ENCODE results near the gene CASKIN2.

DNA sequence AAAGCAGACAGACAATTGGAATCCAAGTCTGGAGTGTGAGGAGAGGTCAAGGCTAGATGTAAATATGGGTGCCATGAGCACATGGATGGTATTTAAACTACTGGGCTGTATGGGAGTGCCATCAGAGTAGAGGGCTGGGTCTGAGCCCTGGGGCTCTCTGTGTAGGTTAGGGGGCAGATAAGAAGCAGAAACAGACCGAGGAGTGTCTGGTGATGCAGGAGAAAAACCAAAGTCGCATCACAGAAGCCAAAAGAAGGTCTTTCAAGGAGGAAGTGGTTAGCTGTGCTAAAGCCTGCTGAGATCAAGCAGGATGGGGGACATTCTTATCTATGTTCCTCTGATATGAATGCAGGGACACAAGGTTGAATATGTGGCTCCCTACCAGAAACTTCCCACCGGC lies 2.9 kb upstream of the CASKIN2 start:
- TF ChIP-seq, protein P1, sequence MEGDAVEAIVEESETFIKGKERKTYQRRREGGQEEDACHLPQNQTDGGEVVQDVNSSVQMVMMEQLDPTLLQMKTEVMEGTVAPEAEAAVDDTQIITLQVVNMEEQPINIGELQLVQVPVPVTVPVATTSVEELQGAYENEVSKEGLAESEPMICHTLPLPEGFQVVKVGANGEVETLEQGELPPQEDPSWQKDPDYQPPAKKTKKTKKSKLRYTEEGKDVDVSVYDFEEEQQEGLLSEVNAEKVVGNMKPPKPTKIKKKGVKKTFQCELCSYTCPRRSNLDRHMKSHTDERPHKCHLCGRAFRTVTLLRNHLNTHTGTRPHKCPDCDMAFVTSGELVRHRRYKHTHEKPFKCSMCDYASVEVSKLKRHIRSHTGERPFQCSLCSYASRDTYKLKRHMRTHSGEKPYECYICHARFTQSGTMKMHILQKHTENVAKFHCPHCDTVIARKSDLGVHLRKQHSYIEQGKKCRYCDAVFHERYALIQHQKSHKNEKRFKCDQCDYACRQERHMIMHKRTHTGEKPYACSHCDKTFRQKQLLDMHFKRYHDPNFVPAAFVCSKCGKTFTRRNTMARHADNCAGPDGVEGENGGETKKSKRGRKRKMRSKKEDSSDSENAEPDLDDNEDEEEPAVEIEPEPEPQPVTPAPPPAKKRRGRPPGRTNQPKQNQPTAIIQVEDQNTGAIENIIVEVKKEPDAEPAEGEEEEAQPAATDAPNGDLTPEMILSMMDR (IDR thresholded peaks at IDR 0.05; ENCODE audit: low read depth, low read length, poor library complexity, severe bottlenecking), result no peak
- no peak for TF ChIP-seq EZH2phosphoT487 (IDR thresholded peaks at IDR 0.05; ENCODE audit: borderline replicate concordance, low read length)
